Small intestine (tissue), 16 donors: Measurements from ENCODE around the gene PCP4L1. TPM values are rescaled to one million over a fixed set of nuclear protein-coding genes. Genes with fewer than 3 reads are reported as not detected.
A peak's percentile ranks its signal among the peaks of the same experiment; 100 is the strongest.

Source experiments
- DNase-seq, 2 donors: peaks; one replicate each; pipeline versions ENCODE4 v3.0.0 to v3.0.0-alpha.2; 2013
- FAIRE-seq: peaks from 2 replicates; lab custom pipeline; 2012; peaks lifted over from hg19 to GRCh38; lab: Jason Lieb, UNC
- H3K27ac ChIP-seq, 3 donors: one replicate each; pipeline ENCODE4 v1.5.1; 2013; ENCODE audit warnings: low read length in 2 of 3, mild to moderate bottlenecking in 2 of 3, control low read depth in 1 of 3, inconsistent platforms in 1 of 3, low read depth in 1 of 3, moderate library complexity in 1 of 3
- H3K27me3 ChIP-seq, 3 donors: one replicate each; pipeline ENCODE4 v1.6.1; 2013; ENCODE audit warnings: low read length in 3 of 3, inconsistent platforms in 1 of 3; ENCODE audit not compliant: control insufficient read depth in 3 of 3, insufficient read depth in 3 of 3
- H3K36me3 ChIP-seq, 3 donors: one replicate each; pipeline ENCODE4 v1.6.1; 2013; ENCODE audit warnings: low read length in 3 of 3, inconsistent platforms in 1 of 3, low read depth in 1 of 3, mild to moderate bottlenecking in 1 of 3, moderate library complexity in 1 of 3; ENCODE audit not compliant: control insufficient read depth in 3 of 3, insufficient read depth in 2 of 3
- H3K4me1 ChIP-seq, 3 donors: one replicate each; pipeline ENCODE4 v1.6.1; 2013; ENCODE audit warnings: low read length in 2 of 3, inconsistent platforms in 1 of 3, low read depth in 1 of 3, mild to moderate bottlenecking in 1 of 3, moderate library complexity in 1 of 3; ENCODE audit not compliant: control insufficient read depth in 3 of 3, insufficient read depth in 2 of 3
- H3K4me3 ChIP-seq, 3 donors: one replicate each; pipeline ENCODE4 v1.5.1; 2013; ENCODE audit warnings: low read length in 3 of 3, control low read depth in 1 of 3, inconsistent platforms in 1 of 3, low read depth in 1 of 3, mild to moderate bottlenecking in 1 of 3, moderate library complexity in 1 of 3
- H3K9me3 ChIP-seq, 2 donors: one replicate each; pipeline ENCODE4 v1.6.1; 2013; ENCODE audit warnings: low read depth in 1 of 2, low read length in 1 of 2; ENCODE audit not compliant: control insufficient read depth in 2 of 2, insufficient read depth in 1 of 2
- WGBS, 3 donors: extraction: QIAGEN DNeasy Blood & Tissue Kit; methylation state at CpG; one replicate each; pipeline ENCODE4 v1.1.7; 2013; 5-methylcytosine and 5-hydroxymethylcytosine counted together
- long read RNA-seq, 10 donors: transcript quantifications; one replicate each; lab custom pipeline, GENCODE V29; 2026
- polyA plus RNA-seq, 4 donors: library from polyadenylated mRNA; stranded (reverse) in 3 of 4; unstranded in 1 of 4; fragments of 200-250 nt in 3 of 4; fragments of 120-200 nt in 1 of 4; gene quantifications; one replicate each; pipeline versions ENCODE4 v1.2.1 to v1.2.3, GENCODE V29; 2013
- donor health status: healthy with polysubstance abuse.
- donor health status: control.
- donor health status: control.
- donor health status: Bipolar disorder and iron deficiency.
- donor health status: healthy.

PCP4L1 gene
- 1 to 10 TPM in 2 of 4 donors, not detected in 2; 2.0 to 2.9 TPM for polyA plus RNA-seq
- long read RNA-seq, donor 1, result 0 reads
- long read RNA-seq, donor 2, partial matches to known transcripts, result 0 of 1 reads
- long read RNA-seq, donor 2, other reads (novel, unspliced or antisense), result 0 of 1 reads
- long read RNA-seq, donor 3, result 0 reads
- long read RNA-seq, donor 4, result 0 reads
- long read RNA-seq, donor 5, result 0 reads
- long read RNA-seq, donor 6, partial matches to known transcripts, result 0 of 1 reads
- long read RNA-seq, donor 6, other reads (novel, unspliced or antisense), result 0 of 1 reads
- long read RNA-seq, donor 7, result 0 reads
- long read RNA-seq, donor 8, result 0 reads
- long read RNA-seq, donor 9, result 0 reads
- long read RNA-seq, donor 10, partial matches to known transcripts, result 6 of 6 reads
- long read RNA-seq, donor 10, other reads (novel, unspliced or antisense), result 0 of 6 reads

GRCh38 chr1:161258439-161259344 lies at the start of gene PCP4L1:
Gene PCP4L1 (plus strand): TSS chr1:161258745. CDS start chr1:161258975, 230 bp downstream.
- no peak within 1 kb of the TSS for H3K27ac ChIP-seq
- 2 to 4% (median 4%) methylated on average over 59 to 62 of the region's 62 CpGs for WGBS, 3 donors
- peaks cover 0 to 14% of the 10 kb centered on the region in 2 donors for H3K9me3 ChIP-seq
- H3K27me3 ChIP-seq, result peaks cover 0 to 13% (median 9%) of the 10 kb centered on the region in 3 donors
- H3K4me1 ChIP-seq, result peaks cover 0 to 19% (median 4%) of the 10 kb centered on the region in 3 donors
- FAIRE-seq, result no peak
- DNase-seq, result peak; percentile 65 to 82
- no peaks in the 10 kb centered on the region for H3K36me3 ChIP-seq
- peak within 1 kb of the TSS in 2 of 3 donors; percentile 48 to 57 for H3K4me3 ChIP-seq

- Histone ChIP-seq H3K9me3 (no peaks in the 10 kb centered on the region), H3K36me3 (peaks cover 18 to 81% (median 26%) of the 10 kb centered on the region in 3 donors), H3K27me3 (no peaks in the 10 kb centered on the region), H3K4me1 (peaks cover 0 to 7% (median 0%) of the 10 kb centered on the region in 3 donors), H3K27ac (no peak overlapping the region), H3K4me3 (no peak overlapping the region)
- DNase-seq (peak; percentile 80 to 85), FAIRE-seq (no peak)
- 41 to 42% (median 41%) methylated on average over 11 of the region's 11 CpGs for WGBS, 3 donors
Measured at GRCh38 chr1:161209790-161210409, 48.6 kb upstream of the PCP4L1 start.

GRCh38 chr1:161214369-161214768 lies 44.2 kb upstream of the PCP4L1 start:
- peaks cover 18 to 59% (median 23%) of the 10 kb centered on the region in 3 donors for H3K36me3 ChIP-seq
- FAIRE-seq (no peak), DNase-seq (no peak)
- no peaks in the 10 kb centered on the region for H3K27me3 ChIP-seq
- H3K27ac ChIP-seq, result peak overlapping the region in 1 of 3 donors; percentile 10
- no peaks in the 10 kb centered on the region for H3K9me3 ChIP-seq
- H3K4me3 ChIP-seq, result no peak overlapping the region
- peaks cover 3 to 39% (median 6%) of the 10 kb centered on the region in 3 donors for H3K4me1 ChIP-seq
- WGBS, 3 donors, result 88 to 97% (median 94%) methylated on average over 9 of the region's 9 CpGs

- FAIRE-seq (no peak), DNase-seq (no peak)
- Histone ChIP-seq H3K9me3 (no peaks in the 10 kb centered on the region), H3K4me1 (peaks cover 3 to 40% (median 6%) of the 10 kb centered on the region in 3 donors), H3K4me3 (no peak within 1 kb of the TSS), H3K36me3 (peaks cover 18 to 53% (median 23%) of the 10 kb centered on the region in 3 donors), H3K27ac (peak within 1 kb of the TSS in 1 of 3 donors; percentile 71), H3K27me3 (no peaks in the 10 kb centered on the region)
- WGBS, 3 donors, result 62 to 82% (median 81%) methylated on average over 10 of the region's 10 CpGs
Measured at GRCh38 chr1:161215076-161215475, 43.5 kb upstream of the PCP4L1 start, which contains the start of gene FCER1G. Gene FCER1G (plus strand): TSS chr1:161215295. CDS start chr1:161215322, 27 bp downstream.

- Histone ChIP-seq H3K9me3 (no peaks in the 10 kb centered on the region), H3K36me3 (peaks cover 9 to 34% (median 14%) of the 10 kb centered on the region in 3 donors), H3K27ac (peak overlapping the region; percentile 14 to 84 (median 84)), H3K27me3 (no peaks in the 10 kb centered on the region), H3K4me1 (peaks cover 3 to 46% (median 6%) of the 10 kb centered on the region in 3 donors), H3K4me3 (no peak overlapping the region)
- 57 to 64% (median 60%) methylated on average over 7 of the region's 7 CpGs for WGBS, 3 donors
- no peak for FAIRE-seq
- DNase-seq, result peak in 1 of 2 donors; percentile 52
Measured at GRCh38 chr1:161216945-161217712, 41.4 kb upstream of the PCP4L1 start.

GRCh38 chr1:161217831-161218230 lies 40.7 kb upstream of the PCP4L1 start:
- H3K27ac ChIP-seq, result peak overlapping the region; percentile 14 to 84 (median 84)
- H3K4me3 ChIP-seq, result no peak overlapping the region
- no peaks in the 10 kb centered on the region for H3K9me3 ChIP-seq
- peaks cover 3 to 52% (median 6%) of the 10 kb centered on the region in 3 donors for H3K4me1 ChIP-seq
- DNase-seq (peak in 1 of 2 donors; percentile 19), FAIRE-seq (no peak)
- no peaks in the 10 kb centered on the region for H3K27me3 ChIP-seq
- peaks cover 7 to 27% (median 14%) of the 10 kb centered on the region in 3 donors for H3K36me3 ChIP-seq
- 57 to 87% (median 86%) methylated on average over 6 of the region's 6 CpGs for WGBS, 3 donors

GRCh38 chr1:161218301-161219077 lies 40.1 kb upstream of the PCP4L1 start:
- Histone ChIP-seq H3K27ac (peak overlapping the region in 2 of 3 donors; percentile 84), H3K27me3 (no peaks in the 10 kb centered on the region), H3K36me3 (peaks cover 4 to 21% (median 10%) of the 10 kb centered on the region in 3 donors), H3K9me3 (no peaks in the 10 kb centered on the region), H3K4me3 (no peak overlapping the region), H3K4me1 (peaks cover 3 to 58% (median 9%) of the 10 kb centered on the region in 3 donors)
- 48 to 57% (median 55%) methylated on average over 8 of the region's 8 CpGs for WGBS, 3 donors
- peak in 1 of 2 donors; percentile 66 for DNase-seq
- FAIRE-seq, result no peak
